OCI-LY1 (cell line): ENCODE data around the gene SLC39A11.
"Not testable (repeated sequence)": the region's sequence is repeated elsewhere in the genome, so short reads cannot be mapped to it uniquely, and the experiment has no call there.

Source experiments
- H2AFZ ChIP-seq: fragments of 200-600 bp; sonication (generic), shearing (Covaris generic); 2 replicates; pipeline ENCODE4 v1.6.0; 2014; ENCODE audit warnings: antibody characterized with exemption, mild to moderate bottlenecking, low read length
- H3F3A ChIP-seq: fragments of 200-600 bp; sonication (generic), shearing (Covaris generic); 2 replicates; pipeline ENCODE4 v1.6.0; 2014; ENCODE audit warnings: mild to moderate bottlenecking, antibody characterized with exemption, low read length, moderate library complexity; ENCODE audit not compliant: insufficient read depth
- H3K27ac ChIP-seq: fragments of 200-600 bp; sonication (generic); 2 replicates; pipeline ENCODE4 v1.5.1; 2014; ENCODE audit warnings: low read length, mixed run types, mild to moderate bottlenecking, low read depth; ENCODE audit not compliant: poor library complexity, severe bottlenecking
- H3K27me3 ChIP-seq: fragments of 200-600 bp; sonication (generic); 2 replicates; pipeline ENCODE4 v1.6.0; 2014; ENCODE audit warnings: antibody characterized with exemption, mild to moderate bottlenecking, low read length, moderate library complexity; ENCODE audit not compliant: insufficient read depth
- H3K36me3 ChIP-seq: fragments of 200-600 bp; sonication (generic); 2 replicates; pipeline ENCODE4 v1.6.1; 2014; ENCODE audit warnings: mild to moderate bottlenecking, antibody characterized with exemption, low read length, moderate library complexity, mixed read lengths; ENCODE audit not compliant: insufficient read depth
- H3K4me1 ChIP-seq: fragments of 200-600 bp; sonication (generic); 2 replicates; pipeline ENCODE4 v1.5.1; 2014; ENCODE audit warnings: mild to moderate bottlenecking, low read length, moderate library complexity; ENCODE audit not compliant: insufficient read depth, severe bottlenecking
- H3K4me2 ChIP-seq: fragments of 200-600 bp; sonication (generic), shearing (Covaris generic); 2 replicates; pipeline ENCODE4 v1.6.1; 2014; ENCODE audit warnings: low read length
- H3K4me3 ChIP-seq: fragments of 200-600 bp; sonication (generic); 2 replicates; pipeline ENCODE4 v1.5.1; 2014; ENCODE audit warnings: low read length, low read depth, mild to moderate bottlenecking, mixed read lengths; ENCODE audit not compliant: poor library complexity, severe bottlenecking
- H3K79me2 ChIP-seq: fragments of 200-600 bp; shearing (Covaris generic); 2 replicates; pipeline ENCODE4 v1.6.1; 2016; ENCODE audit warnings: mixed run types, low read length, mixed read lengths; ENCODE audit not compliant: insufficient read depth
- H3K9ac ChIP-seq: fragments of 200-600 bp; sonication (generic), shearing (Covaris generic); 2 replicates; pipeline ENCODE4 v1.6.1; 2014; ENCODE audit warnings: mild to moderate bottlenecking, low read length, mixed read lengths
- H3K9me2 ChIP-seq: fragments of 200-600 bp; sonication (generic), shearing (Covaris generic); 2 replicates; pipeline ENCODE4 v1.6.1; 2014; ENCODE audit warnings: low read depth, mild to moderate bottlenecking, low read length, mixed read lengths
- H3K9me3 ChIP-seq: fragments of 200-600 bp; shearing (Covaris generic); 2 replicates; pipeline ENCODE4 v1.6.1; 2014; ENCODE audit warnings: low read length, mixed read lengths
- H4K20me1 ChIP-seq: fragments of 200-600 bp; sonication (generic), shearing (Covaris generic); 2 replicates; pipeline ENCODE4 v1.6.0; 2016; ENCODE audit warnings: mild to moderate bottlenecking, low read length; ENCODE audit not compliant: insufficient read depth
- CTCF ChIP-seq: fragments of 200-600 bp; sonication (generic), shearing (Covaris generic); IDR thresholded peaks from 2 replicates; pipeline ENCODE4 v1.5.1; 2017; ENCODE audit warnings: mild to moderate bottlenecking, antibody characterized with exemption, low read length, moderate library complexity, mixed read lengths
- EZH2 ChIP-seq: fragments of 200-600 bp; sonication (generic), shearing (Covaris generic); IDR thresholded peaks from 2 replicates; pipeline ENCODE4 v1.8.0; 2017; ENCODE audit warnings: borderline replicate concordance, mixed run types, mild to moderate bottlenecking, antibody characterized with exemption, low read length, moderate library complexity, mixed read lengths

SLC39A11 gene

GRCh38 chr17:73068322-73069153 is 23.9 kb downstream of the SLC39A11 start:
- Histone ChIP-seq H3K27ac (no peak overlapping the region), H3K79me2 (no peaks in the 10 kb centered on the region), H3K9me2 (no peaks in the 10 kb centered on the region), H3K36me3 (peaks cover 31% of the 10 kb centered on the region), H3K4me2 (no peak overlapping the region), H3K4me3 (no peak overlapping the region), H3K4me1 (no peaks in the 10 kb centered on the region), H3K9ac (no peak overlapping the region), H3F3A (no peaks in the 10 kb centered on the region), H2AFZ (no peak overlapping the region), H4K20me1 (no peaks in the 10 kb centered on the region), H3K27me3 (no peaks in the 10 kb centered on the region), H3K9me3 (peaks cover 7% of the 10 kb centered on the region; the same call in 1 of the 2 replicates)
- TF ChIP-seq CTCF: no peak
- no peak for TF ChIP-seq EZH2

GRCh38 chr17:73067699-73068098 is 24.8 kb downstream of the SLC39A11 start:
- H3K27ac ChIP-seq, H3K4me1 ChIP-seq, H3K4me2 ChIP-seq, H3K9ac ChIP-seq, H3F3A ChIP-seq, H3K27me3 ChIP-seq, H3K4me3 ChIP-seq, H2AFZ ChIP-seq, H3K79me2 ChIP-seq, H3K9me3 ChIP-seq, H3K9me2 ChIP-seq, H4K20me1 ChIP-seq: not testable (repeated sequence)
- H3K36me3 ChIP-seq: peaks cover 31% of the 10 kb centered on the region

- H3F3A ChIP-seq: no peaks in the 10 kb centered on the region
- H3K9ac ChIP-seq: no peak overlapping the region
- no peaks in the 10 kb centered on the region for H3K4me1 ChIP-seq
- no peak for TF ChIP-seq EZH2
- no peak for TF ChIP-seq CTCF
- H3K4me2 ChIP-seq: no peak overlapping the region
- no peak overlapping the region for H3K4me3 ChIP-seq
- peaks cover 7% of the 10 kb centered on the region; the same call in 1 of the 2 replicates for H3K9me3 ChIP-seq
- H3K27ac ChIP-seq: no peak overlapping the region
- H3K9me2 ChIP-seq: no peaks in the 10 kb centered on the region
- peaks cover 25% of the 10 kb centered on the region for H3K36me3 ChIP-seq
- no peaks in the 10 kb centered on the region for H4K20me1 ChIP-seq
- H2AFZ ChIP-seq: no peak overlapping the region
- H3K27me3 ChIP-seq: no peaks in the 10 kb centered on the region
- H3K79me2 ChIP-seq: no peaks in the 10 kb centered on the region
Observed at GRCh38 chr17:73067075-73067474, 25.4 kb downstream of the SLC39A11 start.
